Panc1 (cell line): ENCODE measurements around the gene SPRYD4.

Experiments used
- CTCF ChIP-seq: fragments of 450-650 bp; IDR thresholded peaks from 2 replicates; pipeline ENCODE4 v1.5.1; 2017; ENCODE audit warnings: mild to moderate bottlenecking
- POLR2AphosphoS5 ChIP-seq: IDR thresholded peaks from 2 replicates; pipeline ENCODE4 v1.6.1; 2012; ENCODE audit warnings: mild to moderate bottlenecking, low read depth, low read length, moderate library complexity
- SIN3A ChIP-seq: IDR thresholded peaks from 2 replicates; pipeline ENCODE4 v1.6.1; 2012; ENCODE audit warnings: low read depth, mild to moderate bottlenecking, low read length, moderate library complexity, borderline replicate concordance; ENCODE audit not compliant: insufficient read depth
- TCF7L2 ChIP-seq: IDR thresholded peaks from 2 replicates; pipeline ENCODE4 v1.6.1; 2011; ENCODE audit warnings: mild to moderate bottlenecking, low read depth, low read length, inconsistent platforms
- TF ChIP-seq, protein P1 (sequence below), 2 experiments: IDR thresholded peaks; 2 replicates each; pipeline ENCODE4 v1.6.1; 2011 to 2012; ENCODE audit warnings: low read depth in 2 of 2, control low read depth in 1 of 2, low read length in 1 of 2, mild to moderate bottlenecking in 1 of 2, moderate library complexity in 1 of 2; ENCODE audit not compliant: insufficient read depth in 1 of 2

GRCh38 chr12:56521590-56522371 is 53.4 kb downstream of the SPRYD4 start, which contains the start of gene RBMS2:
- no peak for TF ChIP-seq CTCF
- TF ChIP-seq, protein P1, sequence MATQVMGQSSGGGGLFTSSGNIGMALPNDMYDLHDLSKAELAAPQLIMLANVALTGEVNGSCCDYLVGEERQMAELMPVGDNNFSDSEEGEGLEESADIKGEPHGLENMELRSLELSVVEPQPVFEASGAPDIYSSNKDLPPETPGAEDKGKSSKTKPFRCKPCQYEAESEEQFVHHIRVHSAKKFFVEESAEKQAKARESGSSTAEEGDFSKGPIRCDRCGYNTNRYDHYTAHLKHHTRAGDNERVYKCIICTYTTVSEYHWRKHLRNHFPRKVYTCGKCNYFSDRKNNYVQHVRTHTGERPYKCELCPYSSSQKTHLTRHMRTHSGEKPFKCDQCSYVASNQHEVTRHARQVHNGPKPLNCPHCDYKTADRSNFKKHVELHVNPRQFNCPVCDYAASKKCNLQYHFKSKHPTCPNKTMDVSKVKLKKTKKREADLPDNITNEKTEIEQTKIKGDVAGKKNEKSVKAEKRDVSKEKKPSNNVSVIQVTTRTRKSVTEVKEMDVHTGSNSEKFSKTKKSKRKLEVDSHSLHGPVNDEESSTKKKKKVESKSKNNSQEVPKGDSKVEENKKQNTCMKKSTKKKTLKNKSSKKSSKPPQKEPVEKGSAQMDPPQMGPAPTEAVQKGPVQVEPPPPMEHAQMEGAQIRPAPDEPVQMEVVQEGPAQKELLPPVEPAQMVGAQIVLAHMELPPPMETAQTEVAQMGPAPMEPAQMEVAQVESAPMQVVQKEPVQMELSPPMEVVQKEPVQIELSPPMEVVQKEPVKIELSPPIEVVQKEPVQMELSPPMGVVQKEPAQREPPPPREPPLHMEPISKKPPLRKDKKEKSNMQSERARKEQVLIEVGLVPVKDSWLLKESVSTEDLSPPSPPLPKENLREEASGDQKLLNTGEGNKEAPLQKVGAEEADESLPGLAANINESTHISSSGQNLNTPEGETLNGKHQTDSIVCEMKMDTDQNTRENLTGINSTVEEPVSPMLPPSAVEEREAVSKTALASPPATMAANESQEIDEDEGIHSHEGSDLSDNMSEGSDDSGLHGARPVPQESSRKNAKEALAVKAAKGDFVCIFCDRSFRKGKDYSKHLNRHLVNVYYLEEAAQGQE (IDR thresholded peaks at IDR 0.05; ENCODE audit: insufficient read depth in 1 of 2, low read depth in 2 of 2, low read length in 1 of 2): no peak
- no peak for TF ChIP-seq TCF7L2
- TF ChIP-seq SIN3A: no peak
- no peak for TF ChIP-seq POLR2AphosphoS5
